ENCODE measurements around the gene FOXL2NB.

FOXL2NB gene

GRCh38 chr3:138962854-138963560 lies 16.0 kb downstream of the FOXL2NB start:
- no peak overlapping the region for H3K27ac ChIP-seq
- TF ChIP-seq ZFX (IDR thresholded peaks at IDR 0.05; ENCODE audit: borderline replicate concordance) = no peak
- no peak for TF ChIP-seq CTCF (IDR thresholded peaks at IDR 0.05)

GRCh38 chr3:138964264-138964663 lies 17.2 kb downstream of the FOXL2NB start:
- TF ChIP-seq ZFX (IDR thresholded peaks at IDR 0.05; ENCODE audit: borderline replicate concordance) (no peak), CTCF (IDR thresholded peaks at IDR 0.05) (no peak)
- H3K27ac ChIP-seq = no peak overlapping the region

- no peak for TF ChIP-seq ZFX (IDR thresholded peaks at IDR 0.05; ENCODE audit: borderline replicate concordance)
- TF ChIP-seq CTCF (IDR thresholded peaks at IDR 0.05) = no peak
Observed at GRCh38 chr3:138964923-138965322, 17.9 kb downstream of the FOXL2NB start.

GRCh38 chr3:138971766-138972320 lies 24.8 kb downstream of the FOXL2NB start:
- H3K27ac ChIP-seq = no peak overlapping the region
- TF ChIP-seq ZFX (IDR thresholded peaks at IDR 0.05; ENCODE audit: borderline replicate concordance) (no peak), CTCF (IDR thresholded peaks at IDR 0.05) (no peak)

More at GRCh38 chr3:138964923-138965322, 17.9 kb downstream of the FOXL2NB start:
- H3K27ac ChIP-seq = no peak overlapping the region

- TF ChIP-seq ZFX (IDR thresholded peaks at IDR 0.05; ENCODE audit: borderline replicate concordance) (no peak), CTCF (IDR thresholded peaks at IDR 0.05) (no peak)
Observed at GRCh38 chr3:138972941-138973340, 25.9 kb downstream of the FOXL2NB start.

GRCh38 chr3:138974462-138974861 lies 27.4 kb downstream of the FOXL2NB start:
- H3K27ac ChIP-seq = no peak overlapping the region
- TF ChIP-seq CTCF (IDR thresholded peaks at IDR 0.05) (no peak), ZFX (IDR thresholded peaks at IDR 0.05; ENCODE audit: borderline replicate concordance) (no peak)

More at GRCh38 chr3:138972941-138973340, 25.9 kb downstream of the FOXL2NB start:
- H3K27ac ChIP-seq = no peak overlapping the region

GRCh38 chr3:138975351-138975750 lies 28.3 kb downstream of the FOXL2NB start:
- TF ChIP-seq CTCF (IDR thresholded peaks at IDR 0.05) = no peak
- TF ChIP-seq ZFX (IDR thresholded peaks at IDR 0.05; ENCODE audit: borderline replicate concordance) = no peak
- H3K27ac ChIP-seq = no peak overlapping the region

Data from 22Rv1 (cell line).